Activated gamma-delta T cell treated with anti-CD3 and anti-CD28 coated beads, Interleukin-2, amount 50 U/mL, for 16 hours (primary cell): Measurements from ENCODE around the gene DGLUCY.
"Not testable (repeated sequence)": the region's sequence is repeated elsewhere in the genome, so short reads cannot be mapped to it uniquely, and the experiment has no call there.

ENCODE experiments used
- DNase-seq: peaks from one replicate; pipeline ENCODE4 v3.0.0-alpha.2; 2020; ENCODE audit warnings: low read depth

The DGLUCY gene

GRCh38 chr14:91258011-91258618, 144.2 kb downstream of the DGLUCY start:
- DNase-seq: no peak

GRCh38 chr14:91258876-91259275, 145.0 kb downstream of the DGLUCY start:
- no peak for DNase-seq

DNA sequence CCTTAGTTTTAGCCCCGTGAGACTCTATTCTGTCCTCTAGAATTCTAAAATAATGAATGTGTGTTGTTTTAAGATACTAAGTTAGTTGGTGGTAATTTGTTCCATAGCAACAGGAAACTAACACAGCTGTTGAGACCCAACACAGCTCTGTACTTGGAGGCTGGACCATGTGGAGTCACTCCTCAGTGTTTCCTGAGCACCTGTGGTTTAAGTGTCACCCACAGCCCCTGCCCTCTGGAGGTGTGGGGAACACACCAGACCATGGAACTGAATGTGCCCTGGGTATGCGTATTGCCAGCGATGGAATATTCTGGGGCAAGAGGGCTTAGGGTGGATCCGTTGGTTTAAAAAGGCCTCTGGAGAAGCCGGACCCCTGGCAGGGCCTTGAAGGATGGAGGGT, 147.2 kb downstream of the DGLUCY start:
- DNase-seq: no peak

- DNase-seq: no peak
These were observed 148.2 kb downstream of the DGLUCY start for GRCh38 chr14:91261986-91262549.

DNA sequence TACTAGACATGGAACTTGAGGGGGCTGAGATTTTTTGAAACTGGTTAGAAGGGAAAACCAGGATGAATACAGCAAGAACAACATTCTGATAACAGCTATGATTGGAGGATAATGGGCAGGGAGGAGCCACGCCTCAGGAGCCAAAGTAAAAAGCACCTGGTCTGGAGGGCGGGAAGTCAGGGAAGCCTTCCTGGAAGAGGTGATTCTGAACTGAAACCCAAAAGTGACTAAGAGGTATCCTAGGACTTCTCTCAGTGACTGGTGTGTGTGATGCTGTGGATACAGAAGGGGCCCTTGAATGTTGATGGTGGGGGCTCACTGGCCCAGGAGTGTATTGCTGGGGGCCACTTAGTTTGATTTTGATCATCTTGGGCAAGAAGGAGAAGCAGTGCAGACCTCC, 149.5 kb downstream of the DGLUCY start:
- DNase-seq: no peak

GRCh38 chr14:91264151-91265150, 150.6 kb downstream of the DGLUCY start:
- no peak for DNase-seq

- DNase-seq: no peak
These were observed 151.5 kb downstream of the DGLUCY start for GRCh38 chr14:91265404-91265803.

- not testable (repeated sequence) for DNase-seq
These were observed 152.4 kb downstream of the DGLUCY start for GRCh38 chr14:91266276-91266675.

DNA sequence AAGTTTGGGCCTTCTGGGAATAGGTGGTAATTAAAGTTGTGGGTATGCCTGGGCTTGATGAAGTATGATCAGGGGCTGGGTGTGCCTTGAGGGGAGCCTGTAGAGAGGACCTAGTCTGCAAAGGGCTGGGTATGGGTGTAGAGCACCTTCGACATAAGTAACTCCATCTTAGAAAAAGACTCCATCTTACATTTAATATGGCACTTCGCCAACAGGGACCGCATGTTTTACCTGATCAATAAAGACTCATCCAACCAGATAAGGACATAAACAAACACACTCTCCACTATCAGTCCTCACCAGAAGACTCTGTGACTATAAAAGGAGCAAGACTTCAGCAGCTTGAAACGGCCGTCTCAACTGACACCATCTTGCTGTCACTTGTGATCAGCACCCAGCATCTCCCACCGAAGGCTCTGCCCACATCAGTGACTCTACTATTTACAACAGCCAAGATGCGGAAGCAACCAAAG, 154.1 kb downstream of the DGLUCY start:
- no peak for DNase-seq

- no peak for DNase-seq
These were observed 155.5 kb downstream of the DGLUCY start for GRCh38 chr14:91269076-91269991.

DNA sequence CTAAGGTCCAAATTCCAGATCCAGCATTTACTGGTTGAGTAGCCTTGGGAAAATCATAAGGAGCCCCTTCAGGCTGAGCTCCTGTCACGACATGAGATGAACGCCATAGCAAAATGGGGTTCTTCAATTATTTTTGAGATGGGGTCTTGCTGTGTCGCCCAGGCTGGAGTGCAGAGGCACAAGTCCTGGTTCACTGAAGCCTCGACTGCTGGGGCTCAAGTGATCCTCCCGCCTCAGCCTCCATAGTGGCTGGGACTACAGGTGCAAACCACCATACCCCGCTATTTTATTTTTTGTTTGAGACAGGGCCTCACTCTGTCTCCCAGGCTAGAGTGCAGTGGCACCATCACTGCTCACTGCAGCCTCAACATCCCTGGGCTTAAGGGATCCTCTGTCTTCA, 156.3 kb downstream of the DGLUCY start:
- no peak for DNase-seq

DNA sequence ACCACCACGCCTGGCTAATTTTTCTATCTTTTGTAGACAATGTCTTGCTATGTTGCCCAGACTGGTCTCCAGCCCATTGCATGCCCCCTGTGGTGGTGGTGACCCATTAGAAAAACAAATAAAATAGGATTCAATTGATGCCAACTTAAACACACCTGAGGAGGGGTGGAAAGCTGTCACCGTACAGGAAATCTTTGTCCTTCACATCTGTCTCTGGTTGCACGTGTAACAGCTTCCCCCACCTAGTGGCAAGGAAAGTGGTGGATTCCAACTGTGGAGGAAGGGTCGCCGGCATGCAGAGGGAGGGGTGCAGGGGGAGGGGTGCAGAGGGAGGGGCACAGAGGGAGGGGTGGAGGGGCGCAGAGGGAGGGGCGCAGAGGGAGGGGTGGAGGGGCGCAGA, 156.7 kb downstream of the DGLUCY start:
- no peak for DNase-seq

DNA sequence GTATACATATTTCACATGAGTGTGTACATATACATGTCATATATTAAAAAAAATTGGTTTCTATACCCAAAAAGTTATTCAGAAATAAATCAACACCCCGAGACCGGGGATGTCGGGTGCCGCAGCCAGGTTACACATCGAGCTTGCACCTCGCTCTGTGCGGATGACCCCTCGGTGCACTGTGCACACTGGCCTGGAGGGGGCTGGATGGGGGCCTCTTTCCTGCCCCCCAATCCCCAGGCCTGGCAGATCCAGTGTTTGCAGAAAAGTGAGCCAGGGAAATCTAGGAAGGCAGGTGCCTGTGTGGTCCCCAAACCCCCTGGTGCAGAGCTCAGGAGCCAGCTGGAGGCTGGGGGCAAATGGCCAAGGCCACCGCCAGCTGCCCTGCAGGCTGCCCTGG, 157.8 kb downstream of the DGLUCY start:
- no peak for DNase-seq

DNA sequence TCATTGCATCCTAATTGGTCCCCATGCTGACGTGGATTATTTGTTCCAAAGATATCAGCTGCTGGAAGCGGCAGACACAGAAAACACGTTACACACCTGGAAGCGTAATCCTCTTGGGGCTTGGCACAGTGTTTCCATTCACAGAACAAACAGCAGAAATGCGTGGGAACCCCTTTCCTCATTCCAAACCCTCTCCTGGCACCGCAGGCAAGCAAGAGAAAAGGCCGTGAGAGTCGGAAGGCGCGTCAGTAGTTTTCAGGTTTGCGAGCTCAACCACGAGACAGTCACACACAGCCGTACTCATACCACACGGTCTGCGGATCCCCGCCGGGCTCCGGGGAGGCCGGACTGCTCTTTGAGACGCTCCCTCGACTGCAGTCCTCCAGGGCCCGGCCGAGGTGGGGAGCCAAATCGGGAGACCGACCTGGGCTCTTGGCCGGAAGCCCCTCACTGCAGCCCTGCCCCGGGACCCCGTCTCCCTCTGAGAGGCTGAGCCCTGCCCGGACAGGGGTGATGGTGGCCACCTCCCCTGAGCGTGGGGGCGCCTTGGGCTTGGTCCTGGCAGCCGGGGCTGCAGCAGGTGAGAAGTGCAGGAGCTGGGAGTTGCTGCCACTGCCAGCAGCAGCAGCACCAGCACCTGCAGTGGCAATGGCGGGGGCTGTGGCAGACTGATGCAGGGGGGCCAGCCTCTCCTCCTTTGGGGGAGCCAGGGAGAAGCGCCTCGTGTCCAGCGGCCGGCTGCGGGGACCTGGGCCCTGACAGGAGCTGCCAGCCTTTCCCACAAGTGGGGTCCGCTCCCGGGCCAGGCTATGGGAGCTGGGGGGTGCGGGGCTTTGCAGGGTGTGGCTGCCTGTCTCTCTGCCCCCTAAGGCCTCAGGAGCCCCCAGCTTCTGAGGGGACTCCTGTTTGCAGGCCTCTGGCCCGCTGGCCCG, 158.7 kb downstream of the DGLUCY start:
- no peak for DNase-seq

- no peak for DNase-seq
These were observed 159.5 kb downstream of the DGLUCY start for GRCh38 chr14:91273273-91273884.

DNA sequence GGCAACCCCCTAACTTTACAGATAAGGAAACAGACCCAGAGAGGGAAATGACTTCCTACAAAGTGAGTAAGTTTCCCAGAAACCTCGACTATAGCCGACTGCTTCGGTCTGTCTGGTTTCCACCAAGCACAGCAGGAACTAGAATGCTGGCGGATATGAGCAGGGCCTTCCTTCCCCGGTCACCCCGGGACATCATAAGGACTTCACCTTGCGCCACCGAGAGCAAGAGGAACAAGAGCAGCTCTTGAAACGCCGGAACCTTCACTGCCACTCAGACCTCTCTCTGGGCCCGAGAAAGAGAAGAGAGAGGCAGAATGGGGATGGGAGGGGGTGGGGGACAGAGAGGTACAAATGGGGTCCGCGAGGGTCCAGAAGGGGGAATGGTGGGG, 160.0 kb downstream of the DGLUCY start:
- no peak for DNase-seq

DNA sequence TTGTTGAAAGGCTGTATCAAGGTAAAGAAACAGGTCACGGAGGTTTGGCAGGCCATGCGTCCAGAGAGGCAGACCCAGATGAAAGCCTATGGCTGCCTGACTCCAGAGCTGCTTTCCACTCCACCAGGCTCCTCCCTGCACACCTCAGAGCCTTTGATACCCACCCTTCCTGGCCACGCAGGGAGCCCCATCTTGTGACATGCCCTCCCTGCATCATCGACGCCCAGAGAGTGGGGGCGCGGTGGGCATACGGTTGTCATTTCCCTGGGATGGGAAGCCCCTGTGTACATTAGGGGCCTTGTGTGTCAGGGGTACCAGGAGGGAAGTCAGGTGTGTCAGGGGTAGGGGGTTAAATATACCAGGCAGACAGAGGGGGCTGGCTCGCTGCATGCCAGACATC, 160.9 kb downstream of the DGLUCY start:
- no peak for DNase-seq
